GM12878 (cell line): ENCODE data around the gene ARHGEF26. TPM values are rescaled to one million over a fixed set of nuclear protein-coding genes. Genes with fewer than 3 reads are reported as not detected.

ENCODE experiments used
- CEBPB ChIP-seq, 2 experiments: fragments of 150-350 bp in 1 of 2; IDR thresholded peaks; 2 replicates each; pipeline ENCODE4 v1.6.1; 2012 to 2014; ENCODE audit warnings: low read depth in 2 of 2, low read length in 2 of 2, borderline replicate concordance in 1 of 2, inconsistent platforms in 1 of 2
- CUX1 ChIP-seq: IDR thresholded peaks from 2 replicates; pipeline ENCODE4 v1.6.1; 2012; ENCODE audit warnings: improper control_type of control experiment, low read depth, low read length; ENCODE audit not compliant: insufficient replicate concordance
- EZH2 ChIP-seq: IDR thresholded peaks from 2 replicates; pipeline ENCODE4 v1.6.1; 2012; ENCODE audit warnings: low read depth, mild to moderate bottlenecking, control low read depth, inconsistent platforms, low read length, borderline replicate concordance; ENCODE audit not compliant: control insufficient read depth
- MYB ChIP-seq: fragments of 150-350 bp; IDR thresholded peaks from 2 replicates; pipeline ENCODE4 v1.6.1; 2014; ENCODE audit warnings: mild to moderate bottlenecking, low read depth, low read length, borderline replicate concordance
- NBN ChIP-seq: fragments of 450-650 bp; IDR thresholded peaks from 2 replicates; pipeline ENCODE4 v1.6.1; 2016
- POLR2A ChIP-seq: IDR thresholded peaks from 2 replicates; pipeline ENCODE4 v1.6.1; 2011; ENCODE audit warnings: low read depth, mild to moderate bottlenecking, low read length
- RB1 ChIP-seq: fragments of 450-650 bp; formaldehyde crosslinking; IDR thresholded peaks from 2 replicates; pipeline ENCODE4 v1.6.1; 2017; ENCODE audit warnings: mild to moderate bottlenecking, borderline replicate concordance
- RELB ChIP-seq: fragments of 450-650 bp; IDR thresholded peaks from 2 replicates; pipeline ENCODE4 v1.6.1; 2017; ENCODE audit warnings: low read depth, mild to moderate bottlenecking, moderate library complexity
- SKIL ChIP-seq: fragments of 450-650 bp; IDR thresholded peaks from 2 replicates; pipeline ENCODE4 v1.6.1; 2017; ENCODE audit warnings: mild to moderate bottlenecking, low read depth, inconsistent platforms; ENCODE audit not compliant: poor library complexity, severe bottlenecking
- ZBTB40 ChIP-seq: fragments of 450-650 bp; IDR thresholded peaks from 2 replicates; pipeline ENCODE4 v1.6.1; 2016; ENCODE audit warnings: mild to moderate bottlenecking, moderate library complexity, borderline replicate concordance
- ZNF217 ChIP-seq: fragments of 450-650 bp; IDR thresholded peaks from 2 replicates; pipeline ENCODE4 v1.6.1; 2017; ENCODE audit warnings: antibody characterized with exemption, mild to moderate bottlenecking
- polyA plus RNA-seq, 11 experiments: library from polyadenylated mRNA; depleted of rRNA in 4 of 11; unstranded in 6 of 11; stranded (reverse) in 5 of 11; fragments of >200 nt; fragmentation: Nextera tagmentation in 4 of 11; fragmentation: Illumina TruSeq in 1 of 11; extraction: Ambion mirVana in 4 of 11; extraction: Trizol in 1 of 11; gene quantifications; 1 replicate in 1 of 11; 2 replicates in 10 of 11; pipeline versions ENCODE4 v1.2.1 to v1.2.3, GENCODE V29; 2011 to 2016; ENCODE audit warnings: inconsistent platforms in 2 of 11, missing spikeins in 2 of 11, low read depth in 1 of 11
- total RNA-seq, 4 experiments: library from RNA; depleted of rRNA in 3 of 4; stranded (reverse); fragments of >200 nt in 3 of 4; fragmentation: Illumina TruSeq in 1 of 4; extraction: Trizol in 1 of 4; gene quantifications; 2 replicates each; pipeline versions ENCODE4 v1.2.1 to v1.2.3, GENCODE V29; 2013 to 2021

The ARHGEF26 gene
- total and polyA plus RNA-seq, 10 of the 15 experiments (the other 5 are each of a cell fraction or from before 2014, with no cell fraction given) = 0.02 to 0.47 (median 0.05) TPM; not detected in 1

- TF ChIP-seq SKIL (no peak), RB1 (no peak), RELB (no peak), ZBTB40 (no peak), ZNF217 (no peak), CEBPB (IDR thresholded peaks at IDR 0.05; ENCODE audit: borderline replicate concordance in 1 of 2, low read depth in 2 of 2, low read length in 2 of 2) (no peak), POLR2A (no peak), EZH2 (no peak), NBN (no peak), MYB (no peak), CUX1 (no peak)
- TF ChIP-seq, all 136 proteins: peak for 0
These were observed 31.5 kb upstream of the ARHGEF26 start (continued) for GRCh38 chr3:154089421-154090420.
